Common myeloid progenitor, CD34-positive (primary cell): ENCODE data around the gene LDHB.

Source experiments
- CTCF ChIA-PET: fragments of 350-600 bp; sonication (Branson Sonifier 250); formaldehyde crosslinking; loops from one replicate; lab custom pipeline; 2021; ENCODE audit warnings: antibody characterized with exemption; lab: Charles Lee
- POLR2A ChIA-PET: fragments of 350-600 bp; sonication (Branson Sonifier 250); formaldehyde crosslinking; loops from one replicate; lab custom pipeline; 2021; ENCODE audit warnings: antibody characterized with exemption; lab: Charles Lee
- DNase-seq, 3 donors: peaks; one replicate each; pipeline versions ENCODE4 v3.0.0 to v3.0.0-alpha.2; 2013
- H3K27ac ChIP-seq, 2 experiments: 1 replicate in 1 of 2; 2 replicates in 1 of 2; pipeline ENCODE4 v1.7.0; 2013; ENCODE audit warnings: inconsistent platforms in 2 of 2, low read length in 2 of 2, mild to moderate bottlenecking in 2 of 2, low read depth in 1 of 2, moderate library complexity in 1 of 2; ENCODE audit not compliant: severe bottlenecking in 2 of 2, insufficient read depth in 1 of 2, poor library complexity in 1 of 2
- H3K27me3 ChIP-seq, 5 experiments: replicated peaks in 2 of 5; 1 replicate in 3 of 5; 2 replicates in 2 of 5; pipeline versions ENCODE4 v1.6.1 to v1.7.0; 2013; ENCODE audit warnings: low read length in 4 of 5, mild to moderate bottlenecking in 2 of 5, moderate library complexity in 2 of 5, inconsistent platforms in 1 of 5; ENCODE audit not compliant: insufficient read depth in 5 of 5, control insufficient read depth in 4 of 5
- H3K36me3 ChIP-seq, 4 experiments: 1 replicate in 2 of 4; 2 replicates in 2 of 4; pipeline versions ENCODE4 v1.6.1 to v1.7.0; 2013; ENCODE audit warnings: low read length in 3 of 4, control low read depth in 1 of 4, mild to moderate bottlenecking in 1 of 4; ENCODE audit not compliant: control insufficient read depth in 4 of 4, insufficient read depth in 4 of 4
- H3K4me1 ChIP-seq, 4 experiments: 1 replicate in 3 of 4; 2 replicates in 1 of 4; pipeline versions ENCODE4 v1.6.1 to v1.7.1; 2013; ENCODE audit warnings: low read length in 3 of 4, mild to moderate bottlenecking in 3 of 4, control low read depth in 1 of 4, inconsistent platforms in 1 of 4, moderate library complexity in 1 of 4; ENCODE audit not compliant: control insufficient read depth in 4 of 4, insufficient read depth in 4 of 4; ENCODE audit errors: control extremely low read depth in 1 of 4
- H3K4me3 ChIP-seq, 7 experiments: 1 replicate in 4 of 7; 2 replicates in 3 of 7; pipeline versions ENCODE4 v1.5.1 to v1.7.0; 2013; ENCODE audit warnings: mild to moderate bottlenecking in 7 of 7, low read length in 6 of 7, moderate library complexity in 6 of 7, inconsistent platforms in 2 of 7, low read depth in 2 of 7, control low read depth in 1 of 7; ENCODE audit not compliant: insufficient read depth in 4 of 7, control insufficient read depth in 1 of 7; ENCODE audit errors: extremely low read depth in 1 of 7
- H3K9me3 ChIP-seq, 5 experiments: 1 replicate in 4 of 5; 2 replicates in 1 of 5; pipeline versions ENCODE4 v1.6.1 to v1.7.1; 2013; ENCODE audit warnings: low read length in 4 of 5, mild to moderate bottlenecking in 2 of 5, inconsistent platforms in 1 of 5, low read depth in 1 of 5, moderate library complexity in 1 of 5; ENCODE audit not compliant: control insufficient read depth in 4 of 5, insufficient read depth in 2 of 5; ENCODE audit errors: control extremely low read depth in 1 of 5
- WGBS: methylation state at CpG from one replicate; pipeline ENCODE4 v1.1.5; 2013; ENCODE audit not compliant: insufficient coverage; 5-methylcytosine and 5-hydroxymethylcytosine counted together

Gene LDHB

DNA sequence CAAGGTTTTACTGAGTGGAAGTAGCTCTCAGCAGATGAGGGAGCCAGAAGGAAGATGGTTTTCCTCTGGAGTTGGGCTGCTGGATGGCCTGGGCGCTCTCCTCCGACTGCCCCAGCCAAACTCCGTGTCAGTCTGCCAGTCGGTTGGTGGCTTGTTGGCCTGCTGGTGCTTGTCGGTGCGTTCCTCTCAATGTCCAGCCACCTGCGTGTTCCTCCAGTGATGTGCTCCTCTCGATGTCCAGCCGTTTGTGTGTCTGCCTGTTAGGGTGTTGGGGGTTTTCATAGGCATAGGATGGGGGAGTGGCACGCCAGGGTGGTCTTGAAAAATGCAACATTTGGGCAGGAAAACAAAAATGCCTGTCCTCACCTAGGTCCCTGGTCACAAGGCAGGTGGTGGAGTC is 37.0 kb upstream of the LDHB start:
- Histone ChIP-seq H3K27ac (no peak overlapping the region), H3K4me1 (no peaks in the 10 kb centered on the region), H3K4me3 (no peak overlapping the region), H3K36me3 (no peaks in the 10 kb centered on the region), H3K9me3 (peaks cover 0 to 3% (median 1%) of the 10 kb centered on the region in 5 experiments), H3K27me3 (no peaks in the 10 kb centered on the region)
- ChIA-PET CTCF (no interaction called here), POLR2A (no interaction called here)
- WGBS: 93% methylated on average over 4 of the region's 10 CpGs
- no peak for DNase-seq

- no peaks in the 10 kb centered on the region for H3K36me3 ChIP-seq
- peaks cover 0 to 10% (median 6%) of the 10 kb centered on the region in 5 experiments for H3K9me3 ChIP-seq
- no peak for DNase-seq
- no peaks in the 10 kb centered on the region for H3K27me3 ChIP-seq
- no peak overlapping the region for H3K27ac ChIP-seq
- WGBS: no CpG with 5 or more reads among the region's 1 CpG
- H3K4me1 ChIP-seq: no peaks in the 10 kb centered on the region
- ChIA-PET CTCF (interaction anchor here (2.7 kb wide), 1 partner anchor 11 kb away, joined by 10 read pairs; no protein-coding TSS in a partner anchor), POLR2A (no interaction called here)
- H3K4me3 ChIP-seq: no peak overlapping the region
These were observed 33.9 kb upstream of the LDHB start for GRCh38 chr12:21691515-21691914.

- H3K4me1 ChIP-seq: no peaks in the 10 kb centered on the region
- H3K9me3 ChIP-seq: peaks cover 0 to 10% (median 6%) of the 10 kb centered on the region in 5 experiments
- 100% methylated on average over 1 of the region's 2 CpGs for WGBS
- H3K36me3 ChIP-seq: no peaks in the 10 kb centered on the region
- POLR2A ChIA-PET: interaction anchor here (0.6 to 0.9 kb wide), 2 partner anchors 327 to 439 kb away, joined by 3 read pairs; no protein-coding TSS in a partner anchor
- H3K27ac ChIP-seq: no peak overlapping the region
- no peaks in the 10 kb centered on the region for H3K27me3 ChIP-seq
- CTCF ChIA-PET: interaction anchor here (2.7 kb wide), 1 partner anchor 10 kb away, joined by 10 read pairs; no protein-coding TSS in a partner anchor
- H3K4me3 ChIP-seq: no peak overlapping the region
- no peak for DNase-seq
These were observed 33.2 kb upstream of the LDHB start for GRCh38 chr12:21690704-21691368.

- CTCF ChIA-PET: interaction anchor here (1.0 to 1.4 kb wide), 2 partner anchors 17 to 72 kb away, joined by 3 to 5 read pairs; no protein-coding TSS in a partner anchor
- H3K9me3 ChIP-seq: peaks cover 0 to 6% (median 0%) of the 10 kb centered on the region in 5 experiments
- no peaks in the 10 kb centered on the region for H3K27me3 ChIP-seq
- H3K27ac ChIP-seq: no peak overlapping the region
- 71% methylated on average over 1 of the region's 3 CpGs for WGBS
- H3K36me3 ChIP-seq: no peaks in the 10 kb centered on the region
- H3K4me1 ChIP-seq: peaks cover 11 to 20% (median 16%) of the 10 kb centered on the region in 4 experiments
- POLR2A ChIA-PET: no interaction called here
- H3K4me3 ChIP-seq: no peak overlapping the region
- no peak for DNase-seq
These were observed 25.5 kb upstream of the LDHB start for GRCh38 chr12:21683115-21683514.

- CTCF ChIA-PET: interaction anchor here (0.8 to 3.6 kb wide), 4 partner anchors 9 to 182 kb away, joined by 4 to 12 read pairs (median 6); partner anchors contain the start of gene LDHB
- Histone ChIP-seq H3K4me1 (peaks cover 19 to 34% (median 27%) of the 10 kb centered on the region in 4 experiments), H3K9me3 (no peaks in the 10 kb centered on the region), H3K4me3 (peak overlapping the region in 2 of 7 experiments; percentile 6), H3K27me3 (no peaks in the 10 kb centered on the region), H3K27ac (peak overlapping the region; percentile 31 to 78), H3K36me3 (no peaks in the 10 kb centered on the region)
- peak; percentile 37 to 72 (median 55) for DNase-seq
- WGBS: no CpG with 5 or more reads among the region's 1 CpG
- POLR2A ChIA-PET: no interaction called here
These were observed 21.3 kb upstream of the LDHB start for GRCh38 chr12:21678959-21679358.

DNA sequence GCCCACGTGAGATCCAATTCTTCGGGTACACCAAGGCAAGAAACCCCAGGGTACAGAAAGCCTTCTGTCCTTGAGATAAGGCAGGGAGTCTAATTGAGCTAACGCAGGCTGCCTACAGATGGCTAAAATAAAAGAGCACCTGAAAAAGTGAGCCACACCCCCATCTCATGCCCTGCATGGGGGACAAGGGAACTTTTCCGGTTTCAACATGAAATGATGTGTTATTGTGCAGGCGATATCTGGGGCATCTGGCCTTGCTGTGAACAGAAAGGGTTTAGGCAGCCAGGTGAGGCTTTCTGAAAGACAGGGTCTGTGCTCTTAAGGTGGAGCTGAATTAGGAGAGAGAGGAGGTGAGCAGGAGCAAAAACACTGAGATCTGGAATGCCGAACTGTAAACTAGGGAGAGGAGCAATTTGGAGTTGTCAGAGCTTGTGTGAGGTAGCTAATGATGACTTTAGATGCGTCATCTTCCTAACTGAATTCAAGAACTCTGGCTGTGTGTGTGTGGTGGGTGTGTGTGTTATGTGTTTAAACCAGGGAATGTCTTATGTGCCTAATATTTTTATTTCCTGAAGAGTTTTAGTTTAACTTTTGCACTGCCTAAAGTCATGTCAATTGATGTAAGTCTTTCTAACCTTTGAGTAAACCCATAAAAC is 20.1 kb upstream of the LDHB start:
- Histone ChIP-seq H3K4me3 (no peak overlapping the region), H3K9me3 (no peaks in the 10 kb centered on the region), H3K4me1 (peaks cover 19 to 34% (median 27%) of the 10 kb centered on the region in 4 experiments), H3K36me3 (no peaks in the 10 kb centered on the region), H3K27ac (peak overlapping the region in 1 of 2 experiments; percentile 78), H3K27me3 (no peaks in the 10 kb centered on the region)
- no peak for DNase-seq
- ChIA-PET CTCF (interaction anchor here (1.3 to 1.9 kb wide), 2 partner anchors 10 to 199 kb away, joined by 3 to 9 read pairs; no protein-coding TSS in a partner anchor), POLR2A (no interaction called here)
- WGBS: 91% methylated on average over 7 of the region's 7 CpGs
